GM12892 (cell line): ENCODE data around the gene CHI3L1.

Experiments
- POLR2A ChIP-seq: IDR thresholded peaks from 2 replicates; pipeline ENCODE4 v1.6.1; 2011; ENCODE audit warnings: low read depth, low read length, control low read depth
- POLR2AphosphoS5 ChIP-seq: IDR thresholded peaks from 2 replicates; pipeline ENCODE4 v1.6.1; 2011; ENCODE audit warnings: low read depth, low read length, control low read depth
- TAF1 ChIP-seq: IDR thresholded peaks from 2 replicates; pipeline ENCODE4 v1.6.1; 2011; ENCODE audit warnings: low read depth, mild to moderate bottlenecking, control low read depth, low read length, borderline replicate concordance

- TF ChIP-seq POLR2A (no peak), TAF1 (no peak), POLR2AphosphoS5 (no peak)
Measured at GRCh38 chr1:203186446-203187303, at the start of gene CHI3L1.
